22Rv1 (cell line): ENCODE data around the gene USP2.

ENCODE experiments used
- ZFX ChIP-seq: fragments of 450-650 bp; IDR thresholded peaks from 2 replicates; pipeline ENCODE4 v1.6.1; 2017; ENCODE audit warnings: antibody characterized with exemption, borderline replicate concordance
- TF ChIP-seq, protein P1 (sequence below): fragments of 450-650 bp; IDR thresholded peaks from 2 replicates; pipeline ENCODE4 v1.5.1; 2017; ENCODE audit warnings: mild to moderate bottlenecking

GRCh38 chr11:119337581-119338317 is 43.7 kb downstream of the USP2 start:
- TF ChIP-seq, protein P1, sequence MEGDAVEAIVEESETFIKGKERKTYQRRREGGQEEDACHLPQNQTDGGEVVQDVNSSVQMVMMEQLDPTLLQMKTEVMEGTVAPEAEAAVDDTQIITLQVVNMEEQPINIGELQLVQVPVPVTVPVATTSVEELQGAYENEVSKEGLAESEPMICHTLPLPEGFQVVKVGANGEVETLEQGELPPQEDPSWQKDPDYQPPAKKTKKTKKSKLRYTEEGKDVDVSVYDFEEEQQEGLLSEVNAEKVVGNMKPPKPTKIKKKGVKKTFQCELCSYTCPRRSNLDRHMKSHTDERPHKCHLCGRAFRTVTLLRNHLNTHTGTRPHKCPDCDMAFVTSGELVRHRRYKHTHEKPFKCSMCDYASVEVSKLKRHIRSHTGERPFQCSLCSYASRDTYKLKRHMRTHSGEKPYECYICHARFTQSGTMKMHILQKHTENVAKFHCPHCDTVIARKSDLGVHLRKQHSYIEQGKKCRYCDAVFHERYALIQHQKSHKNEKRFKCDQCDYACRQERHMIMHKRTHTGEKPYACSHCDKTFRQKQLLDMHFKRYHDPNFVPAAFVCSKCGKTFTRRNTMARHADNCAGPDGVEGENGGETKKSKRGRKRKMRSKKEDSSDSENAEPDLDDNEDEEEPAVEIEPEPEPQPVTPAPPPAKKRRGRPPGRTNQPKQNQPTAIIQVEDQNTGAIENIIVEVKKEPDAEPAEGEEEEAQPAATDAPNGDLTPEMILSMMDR = no peak
- TF ChIP-seq ZFX = no peak
